AG04450 (cell line): ENCODE data around the gene DGKA. TPM values are rescaled to one million over a fixed set of nuclear protein-coding genes. Genes with fewer than 3 reads are reported as not detected.

ENCODE experiments used
- CTCF ChIA-PET: fragments of 300-600, 350-600 bp; formaldehyde crosslinking; extraction: SDS; loops from one replicate; lab custom pipeline; 2022; ENCODE audit warnings: antibody characterized with exemption, inconsistent platforms; lab: Charles Lee
- POLR2A ChIA-PET: fragments of 350-600 bp; formaldehyde crosslinking; extraction: SDS; loops from one replicate; lab custom pipeline; 2021; ENCODE audit warnings: antibody characterized with exemption, inconsistent platforms; lab: Yijun Ruan, JAX
- DNase-seq: peaks from one replicate; pipeline ENCODE4 v3.0.0-alpha.2; 2011; ENCODE audit warnings: low read depth, low spot score
- H3K27ac ChIP-seq: one replicate; pipeline ENCODE4 v1.5.1; 2012; ENCODE audit warnings: low read depth, low read length, control low read depth
- H3K27me3 ChIP-seq: one replicate; pipeline ENCODE4 v1.6.0; 2012; ENCODE audit warnings: low read length; ENCODE audit not compliant: control insufficient read depth, insufficient read depth
- H3K4me3 ChIP-seq: 2 replicates; pipeline ENCODE4 v1.5.1; 2011; ENCODE audit warnings: mild to moderate bottlenecking, low read depth, low read length, control low read depth
- H3K9me3 ChIP-seq: 2 replicates; pipeline ENCODE4 v1.5.1; 2012; ENCODE audit warnings: low read length; ENCODE audit not compliant: control insufficient read depth, insufficient read depth
- CTCF ChIP-seq: IDR thresholded peaks from 2 replicates; pipeline ENCODE4 v1.5.1; 2011; ENCODE audit warnings: low read depth, low read length, control low read depth, inconsistent platforms
- polyA minus RNA-seq: library from RNA; depleted of rRNA, polyadenylated mRNA; stranded (reverse); fragments of >200 nt; gene quantifications from 2 replicates; pipeline ENCODE4 v1.2.3, GENCODE V29; 2011; rRNA and poly(A)+ RNA removed
- polyA plus RNA-seq: library from polyadenylated mRNA; depleted of rRNA; stranded (reverse); fragments of >200 nt; gene quantifications from 2 replicates; pipeline ENCODE4 v1.2.3, GENCODE V29; 2011; rRNA removed

DGKA gene
- 53.6 and 59.7 TPM in 2 replicates for polyA plus RNA-seq
- polyA minus RNA-seq = 72.4 and 72.8 TPM in 2 replicates

GRCh38 chr12:55930771-55931316, at the start of gene DGKA:
TSS of gene DGKA (plus strand) at chr12:55931162. CDS start at chr12:55936504, 5,342 bp downstream.
- peak; percentile 60 for DNase-seq
- H3K27ac ChIP-seq = peak within 1 kb of the TSS; percentile 85
- peak; percentile 72 for TF ChIP-seq CTCF
- peak within 1 kb of the TSS; percentile 89 for H3K4me3 ChIP-seq
- ChIA-PET CTCF (interaction anchor here (0.6 to 2.9 kb wide), 19 partner anchors 9 to 516 kb away, joined by 3 to 33 read pairs (median 4); partner anchors contain the start of genes DNAJC14, ORMDL2, RAB5B and SARNP), POLR2A (interaction anchor here (0.6 to 1.4 kb wide), 6 partner anchors 43 to 187 kb away, joined by 3 to 7 read pairs (median 4); partner anchors contain the start of genes DNAJC14, ORMDL2, RAB5B and SARNP)
- no peaks in the 10 kb centered on the region for H3K27me3 ChIP-seq
- no peaks in the 10 kb centered on the region; the same call in 1 of the 2 replicates for H3K9me3 ChIP-seq

- no peak overlapping the region for H3K4me3 ChIP-seq
- CTCF ChIA-PET = no interaction called here
- H3K27ac ChIP-seq = no peak overlapping the region
- POLR2A ChIA-PET = no interaction called here
- no peak for DNase-seq
- no peak for TF ChIP-seq CTCF
- H3K27me3 ChIP-seq = no peaks in the 10 kb centered on the region
- no peaks in the 10 kb centered on the region for H3K9me3 ChIP-seq
Observed at GRCh38 chr12:55885113-55885512, 45.8 kb upstream of the DGKA start.

- POLR2A ChIA-PET = no interaction called here
- DNase-seq = no peak
Observed at GRCh38 chr12:55891310-55891709, 39.7 kb upstream of the DGKA start.

GRCh38 chr12:55893723-55894122, 37.2 kb upstream of the DGKA start:
- ChIA-PET POLR2A (no interaction called here), CTCF (no interaction called here)
- no peak for DNase-seq
- no peak overlapping the region for H3K4me3 ChIP-seq
- no peak overlapping the region for H3K27ac ChIP-seq
- no peaks in the 10 kb centered on the region for H3K27me3 ChIP-seq
- H3K9me3 ChIP-seq = no peaks in the 10 kb centered on the region
- TF ChIP-seq CTCF = no peak

More at GRCh38 chr12:55891310-55891709, 39.7 kb upstream of the DGKA start:
- TF ChIP-seq CTCF = no peak
- no peak overlapping the region for H3K27ac ChIP-seq
- no peaks in the 10 kb centered on the region for H3K9me3 ChIP-seq
- CTCF ChIA-PET = no interaction called here
- no peaks in the 10 kb centered on the region for H3K27me3 ChIP-seq
- H3K4me3 ChIP-seq = no peak overlapping the region

GRCh38 chr12:55899082-55899481, 31.9 kb upstream of the DGKA start:
- ChIA-PET CTCF (interaction anchor here (0.9 to 1.1 kb wide), 2 partner anchors 41 to 161 kb away, joined by 3 read pairs; no protein-coding TSS in a partner anchor), POLR2A (no interaction called here)
- H3K27ac ChIP-seq = no peak overlapping the region
- no peak for TF ChIP-seq CTCF
- no peak overlapping the region for H3K4me3 ChIP-seq
- no peaks in the 10 kb centered on the region for H3K27me3 ChIP-seq
- no peaks in the 10 kb centered on the region for H3K9me3 ChIP-seq
- DNase-seq = no peak
